HTR-8/SVneo (cell line): ENCODE results near the gene EPN1.

Experiments
- DNase-seq: peaks from one replicate; pipeline ENCODE4 v3.0.0; 2011; ENCODE audit warnings: low spot score, mixed read lengths; ENCODE audit not compliant: insufficient read length
- FAIRE-seq: peaks from 2 replicates; lab custom pipeline; 2011; peaks lifted over from hg19 to GRCh38; lab: Jason Lieb, UNC

Gene EPN1

DNA sequence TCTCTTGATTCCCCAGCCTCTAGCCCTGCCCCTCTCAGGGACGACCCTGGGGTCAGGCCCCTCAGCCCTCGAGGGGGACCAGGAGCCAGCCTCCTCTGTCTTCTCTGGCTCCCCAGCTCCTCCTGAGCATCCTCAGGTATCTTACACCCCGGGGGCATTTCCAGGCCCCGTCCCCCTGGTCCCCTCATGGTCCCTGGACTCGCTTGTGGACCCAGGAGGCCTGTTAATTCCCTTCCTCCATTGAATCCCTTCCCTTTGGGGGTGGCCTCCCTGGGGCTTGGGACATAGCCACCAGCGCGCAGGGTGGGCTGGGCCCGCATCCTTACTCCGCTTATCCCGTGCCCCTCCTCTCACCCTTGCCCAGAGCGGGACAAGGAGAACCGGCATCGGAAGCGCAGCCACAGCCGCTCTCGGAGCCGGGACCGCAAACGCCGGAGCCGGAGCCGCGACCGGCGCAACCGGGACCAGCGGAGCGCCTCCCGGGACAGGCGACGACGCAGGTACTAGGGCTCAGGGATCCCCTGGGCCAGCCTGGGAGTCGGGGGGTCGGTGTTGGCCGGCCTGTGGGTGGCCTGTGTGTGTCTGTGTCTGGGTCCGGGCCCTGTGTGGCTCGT is 16.1 kb upstream of the EPN1 start:
- FAIRE-seq, result no peak
- no peak for DNase-seq

DNA sequence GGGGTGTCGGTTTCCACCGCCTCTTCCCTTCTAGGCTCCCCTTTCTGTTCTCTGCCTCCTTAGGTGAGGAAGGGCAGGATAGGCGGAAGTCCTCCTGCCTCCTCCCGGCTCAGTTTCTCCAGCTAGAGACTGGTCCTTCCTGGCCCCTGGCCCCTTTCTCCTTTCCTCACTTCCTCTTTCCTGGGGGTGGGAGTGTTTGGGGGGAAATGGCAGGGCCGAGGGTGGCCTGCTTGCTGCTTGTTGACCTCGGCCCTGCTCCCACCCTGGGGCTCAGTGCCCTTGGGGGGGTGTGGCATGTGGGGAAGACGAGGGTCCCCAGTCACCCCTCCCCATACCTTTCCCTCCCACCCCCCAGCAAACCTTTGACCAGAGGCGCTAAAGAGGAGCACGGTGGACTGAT is 15.2 kb upstream of the EPN1 start:
- DNase-seq (no peak), FAIRE-seq (no peak)

DNA sequence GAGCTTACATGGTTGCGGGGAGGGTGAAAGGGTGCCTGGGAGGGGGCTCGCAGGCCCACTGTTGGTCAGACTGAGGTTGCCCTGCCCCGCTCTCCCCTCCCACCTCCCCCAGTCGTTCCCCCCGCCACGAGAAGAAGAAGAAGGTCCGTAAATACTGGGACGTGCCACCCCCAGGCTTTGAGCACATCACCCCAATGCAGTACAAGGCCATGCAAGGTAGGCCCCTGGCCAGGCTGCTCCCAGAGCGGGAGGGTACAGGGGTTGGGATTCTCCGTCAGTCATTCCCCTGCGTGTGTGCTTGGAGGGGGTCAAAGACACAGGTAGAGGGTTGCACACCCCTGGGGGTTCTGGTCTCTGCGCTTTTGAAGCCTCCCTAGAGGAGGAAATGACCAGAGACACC is 14.6 kb upstream of the EPN1 start:
- DNase-seq, result no peak
- no peak for FAIRE-seq

DNA sequence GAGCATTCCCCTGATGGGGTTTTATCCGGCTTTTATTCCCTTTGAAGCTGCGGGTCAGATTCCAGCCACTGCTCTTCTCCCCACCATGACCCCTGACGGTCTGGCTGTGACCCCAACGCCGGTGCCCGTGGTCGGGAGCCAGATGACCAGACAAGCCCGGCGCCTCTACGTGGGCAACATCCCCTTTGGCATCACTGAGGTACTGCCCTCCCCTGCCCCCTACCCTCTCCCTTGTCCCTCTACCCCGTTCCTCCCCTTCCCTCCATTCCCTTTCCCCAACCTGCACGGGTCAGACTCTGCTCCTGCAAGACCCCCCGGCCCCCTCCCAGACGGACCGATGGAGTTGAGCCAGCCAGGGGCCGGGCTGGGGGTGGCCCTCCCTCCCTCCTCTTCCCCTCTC is 14.0 kb upstream of the EPN1 start:
- FAIRE-seq (no peak), DNase-seq (no peak)

DNA sequence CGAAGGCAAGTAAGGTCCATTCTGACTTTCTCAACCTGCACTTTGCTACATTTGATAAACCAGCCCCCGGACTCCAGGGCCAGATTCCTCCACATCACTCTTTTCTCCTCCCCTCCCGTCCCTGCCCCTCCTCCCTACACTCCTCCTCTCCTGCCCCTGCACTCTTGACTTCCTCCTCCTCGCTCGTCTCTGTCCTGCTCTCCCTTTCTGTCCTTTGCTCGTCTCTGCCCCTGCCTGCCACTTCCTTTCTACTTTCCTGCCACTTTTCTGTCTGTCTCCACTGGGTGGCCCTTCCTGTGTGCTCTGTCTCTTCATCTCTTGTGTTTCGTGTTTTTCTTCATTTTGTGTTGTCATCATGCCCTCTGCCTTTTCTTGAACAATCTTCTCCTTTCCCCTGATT is 13.2 kb upstream of the EPN1 start:
- DNase-seq (no peak), FAIRE-seq (no peak)

DNA sequence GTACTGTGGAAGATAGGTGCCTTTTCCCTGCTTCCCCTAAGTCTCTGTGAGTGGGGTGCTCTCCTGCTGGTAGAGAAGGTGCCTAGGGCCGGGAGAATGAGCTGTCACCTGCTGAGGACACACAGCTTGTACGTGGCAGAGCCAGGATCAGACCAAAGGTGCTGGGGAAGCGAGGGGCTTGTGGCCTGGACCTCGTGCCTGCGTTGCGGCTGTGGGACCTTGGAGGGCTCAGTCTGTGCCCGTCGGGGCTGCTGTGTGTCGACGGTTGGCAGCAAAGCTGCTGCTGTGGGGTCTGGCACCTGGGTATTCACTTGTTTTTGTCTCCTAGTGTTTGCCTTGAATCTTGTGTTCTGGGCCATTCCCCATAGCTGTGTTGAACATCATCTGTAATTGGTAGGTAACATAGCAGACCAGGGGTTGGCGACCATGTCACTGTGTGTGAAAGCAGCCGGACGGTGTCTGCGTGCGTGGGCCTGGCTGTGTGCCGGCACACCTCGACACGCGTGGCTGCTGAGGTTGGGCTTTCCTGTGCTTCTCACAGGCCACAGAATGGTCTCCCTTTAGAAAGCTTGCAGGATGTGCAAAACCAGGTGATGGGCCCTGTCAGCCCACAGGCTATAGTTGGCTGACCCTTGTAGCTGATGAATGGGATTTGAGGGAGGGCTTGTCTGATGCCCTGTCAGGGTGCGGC is 11.0 kb upstream of the EPN1 start:
- FAIRE-seq (no peak), DNase-seq (no peak)

DNA sequence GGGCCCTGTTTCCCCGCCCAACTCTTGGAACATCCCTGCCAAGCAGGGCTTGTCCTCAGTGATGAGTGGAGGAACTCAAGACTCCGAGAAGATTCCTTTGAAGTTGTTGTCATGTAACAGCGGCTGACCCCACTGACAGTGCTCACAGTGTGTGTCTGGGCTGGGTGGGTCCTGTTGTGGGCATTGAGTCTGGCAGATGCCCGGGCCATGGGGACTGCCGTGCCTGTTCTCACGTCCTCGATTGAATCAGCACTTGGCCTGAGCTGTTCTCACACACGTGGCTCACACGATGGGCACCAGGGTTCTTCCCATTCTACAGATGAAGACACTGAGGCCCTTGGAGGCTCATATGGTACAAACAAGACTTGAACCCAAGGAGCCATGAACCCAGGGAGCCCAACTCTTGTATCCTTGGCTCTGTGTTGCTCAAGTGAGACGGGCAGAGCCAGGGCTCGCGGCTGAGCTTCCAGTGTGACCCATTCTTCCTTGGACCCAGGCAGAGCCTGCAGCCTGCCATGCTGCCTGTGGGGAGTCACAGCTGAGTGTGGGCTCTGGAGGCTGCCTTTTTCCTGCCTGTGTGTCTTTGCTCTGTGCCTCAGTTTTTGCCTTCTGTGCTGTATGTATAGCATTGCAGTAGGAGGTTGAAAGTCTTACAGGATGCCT is 8.6 kb upstream of the EPN1 start:
- FAIRE-seq, result no peak
- no peak for DNase-seq

DNA sequence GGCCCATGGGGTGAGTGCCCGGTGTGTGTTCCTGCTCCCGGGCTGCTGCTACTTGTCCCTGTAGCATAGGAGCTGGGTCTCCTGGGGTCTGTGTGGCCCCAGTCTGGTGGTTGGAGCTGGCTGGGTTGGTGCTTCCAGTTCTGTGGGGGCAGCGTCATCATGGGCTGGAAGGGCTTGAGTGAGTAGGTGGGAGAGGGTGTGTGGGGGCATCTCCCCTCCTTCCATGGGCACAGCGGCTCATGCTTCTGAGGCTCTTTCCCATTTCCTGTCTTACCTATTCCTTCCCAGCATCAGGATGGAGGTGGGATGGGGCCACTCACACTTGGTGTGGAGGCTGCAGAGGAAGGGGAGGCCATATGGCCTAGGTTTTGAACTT is 8.0 kb upstream of the EPN1 start:
- FAIRE-seq (no peak), DNase-seq (no peak)

DNA sequence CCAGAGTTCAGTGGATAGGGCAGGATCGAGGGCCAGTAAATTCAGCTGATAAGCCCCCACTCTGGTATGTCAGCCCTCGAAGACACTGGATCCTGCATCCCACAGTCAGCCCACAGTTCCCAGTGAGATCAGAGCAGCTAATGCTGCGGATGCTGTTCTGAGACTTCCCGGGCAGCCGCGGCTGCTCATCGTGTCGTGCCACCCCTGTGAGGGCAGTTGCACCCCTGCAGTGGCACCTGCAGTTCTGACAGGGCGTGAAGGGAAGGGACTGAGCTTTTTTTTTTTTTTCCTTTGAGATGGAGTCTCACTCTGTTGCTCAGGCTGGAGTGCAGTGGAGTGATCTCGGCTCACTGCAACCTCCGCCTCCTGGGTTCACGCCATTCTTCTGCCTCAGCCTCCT is 7.5 kb upstream of the EPN1 start:
- FAIRE-seq (no peak), DNase-seq (no peak)

DNA sequence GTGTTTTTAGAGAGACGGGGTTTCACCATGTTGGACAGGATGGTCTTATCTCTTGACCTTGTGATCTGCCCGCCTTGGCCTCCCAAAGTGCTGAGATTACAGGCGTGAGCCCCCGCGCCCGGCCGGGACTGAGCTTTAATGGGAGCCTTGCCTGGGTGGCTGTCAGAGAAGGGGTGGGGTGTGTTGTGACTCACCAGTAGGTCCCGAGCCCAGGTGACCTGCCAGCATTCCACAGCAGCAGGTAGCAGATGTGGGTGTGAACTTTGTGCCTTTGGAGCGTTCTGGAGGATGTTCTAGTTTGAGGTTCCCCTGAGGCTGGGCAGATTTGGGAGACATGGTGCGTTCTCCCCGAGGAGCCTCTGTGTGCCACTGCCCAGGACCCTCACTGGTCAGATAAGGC is 7.1 kb upstream of the EPN1 start:
- no peak for FAIRE-seq

DNA sequence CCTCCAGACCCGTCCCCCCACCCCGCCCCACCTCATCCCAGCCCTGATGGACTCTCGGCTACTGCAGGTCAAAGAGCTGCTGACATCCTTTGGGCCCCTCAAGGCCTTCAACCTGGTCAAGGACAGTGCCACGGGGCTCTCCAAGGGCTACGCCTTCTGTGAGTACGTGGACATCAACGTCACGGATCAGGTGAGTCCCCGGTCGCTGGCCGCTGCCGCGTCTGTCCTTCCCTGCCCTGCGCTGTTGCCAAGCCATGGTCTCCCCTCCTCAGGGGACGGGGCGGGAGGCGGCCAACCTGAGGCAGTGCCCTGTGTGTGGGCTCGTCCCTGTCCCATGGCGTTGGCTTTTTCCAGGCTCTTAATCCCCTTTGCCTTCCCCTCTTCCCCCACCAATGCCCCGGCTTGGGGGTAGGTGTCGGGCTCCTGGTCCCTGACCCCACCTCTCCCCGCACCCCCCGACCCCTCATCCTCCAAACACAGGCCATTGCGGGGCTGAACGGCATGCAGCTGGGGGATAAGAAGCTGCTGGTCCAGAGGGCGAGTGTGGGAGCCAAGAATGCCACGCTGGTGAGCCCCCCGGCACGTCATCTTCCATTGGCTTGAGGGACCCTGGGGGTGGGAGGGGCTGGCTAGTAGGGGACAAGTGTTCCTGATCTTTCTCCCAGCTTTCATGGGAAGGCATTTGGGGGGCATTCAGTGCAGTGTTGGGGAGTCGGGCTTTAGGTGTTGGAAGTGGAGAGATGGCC is 6.2 kb upstream of the EPN1 start:
- FAIRE-seq (no peak), DNase-seq (no peak)

More for the DNA sequence above, 7.1 kb upstream of the EPN1 start:
- no peak for DNase-seq

DNA sequence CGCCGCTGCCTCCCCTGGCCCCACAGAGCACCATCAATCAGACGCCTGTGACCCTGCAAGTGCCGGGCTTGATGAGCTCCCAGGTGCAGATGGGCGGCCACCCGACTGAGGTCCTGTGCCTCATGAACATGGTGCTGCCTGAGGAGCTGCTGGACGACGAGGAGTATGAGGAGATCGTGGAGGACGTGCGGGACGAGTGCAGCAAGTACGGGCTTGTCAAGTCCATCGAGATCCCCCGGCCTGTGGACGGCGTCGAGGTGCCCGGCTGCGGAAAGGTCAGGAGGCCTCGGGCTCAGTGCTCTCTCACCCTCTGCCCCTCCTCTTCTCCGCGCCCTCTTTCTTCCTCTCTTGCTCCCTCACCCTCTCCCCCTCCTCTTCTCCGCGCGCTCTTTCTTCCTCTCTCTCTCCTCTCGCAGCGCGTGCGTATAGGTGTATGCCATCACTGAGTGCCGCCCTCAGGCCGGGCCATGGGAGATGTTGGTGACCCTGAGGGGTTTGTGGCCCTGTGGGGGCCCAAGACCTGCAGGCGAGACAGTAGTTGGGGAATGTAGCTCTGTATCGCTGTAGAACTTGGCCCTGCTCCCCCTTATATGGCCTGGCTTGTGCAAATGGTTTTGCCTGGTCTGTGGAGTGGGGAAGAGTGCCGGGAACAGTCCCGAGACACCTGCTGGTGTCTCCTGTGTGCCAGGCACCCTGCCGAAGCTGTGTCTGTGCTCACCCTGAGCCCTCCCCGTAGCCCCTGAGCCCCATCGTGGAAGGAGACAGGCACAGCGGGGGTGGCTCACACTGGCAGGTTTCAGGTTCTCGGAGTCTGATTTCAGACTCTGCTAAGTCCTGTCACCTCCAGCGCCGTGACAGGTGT is 5.4 kb upstream of the EPN1 start:
- FAIRE-seq (no peak), DNase-seq (no peak)

DNA sequence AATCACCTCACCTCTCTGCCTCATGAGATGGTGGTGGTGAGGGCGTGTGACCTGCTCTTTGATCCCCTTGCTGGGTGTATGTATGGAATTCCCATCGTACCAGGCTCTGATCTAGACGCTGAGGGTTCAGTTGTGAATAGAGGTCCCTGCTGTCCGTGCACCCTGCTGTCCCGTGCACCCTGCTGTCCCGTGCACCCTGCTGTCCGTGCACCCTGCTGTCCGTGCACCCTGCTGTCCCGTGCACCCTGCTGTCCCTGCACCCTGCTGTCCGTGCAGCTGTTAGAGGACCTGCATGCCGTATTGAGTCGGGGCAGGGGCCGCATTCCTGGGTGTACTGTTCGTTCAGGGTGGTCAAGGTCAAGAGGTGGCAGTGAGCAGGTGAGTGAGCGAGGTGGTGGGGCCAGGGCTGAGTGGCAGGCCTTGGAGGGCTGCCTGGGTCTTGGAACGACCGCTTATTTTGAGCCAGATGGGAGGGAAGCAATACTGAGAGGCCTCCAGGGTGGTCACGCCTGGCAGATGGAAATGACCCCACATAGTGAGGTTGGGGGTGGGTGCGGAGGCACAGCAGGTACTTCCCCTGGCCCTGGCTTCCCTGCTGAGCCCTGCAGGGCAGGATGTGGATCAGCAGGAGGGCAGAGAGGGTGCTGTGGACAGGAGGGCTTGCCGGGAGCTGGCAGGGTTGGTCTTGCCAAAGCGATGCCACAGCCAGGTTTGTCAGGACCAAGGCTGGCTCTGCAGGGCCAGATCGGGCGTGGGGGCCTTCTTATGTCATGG is 4.6 kb upstream of the EPN1 start:
- FAIRE-seq (peak; percentile 100), DNase-seq (no peak)

DNA sequence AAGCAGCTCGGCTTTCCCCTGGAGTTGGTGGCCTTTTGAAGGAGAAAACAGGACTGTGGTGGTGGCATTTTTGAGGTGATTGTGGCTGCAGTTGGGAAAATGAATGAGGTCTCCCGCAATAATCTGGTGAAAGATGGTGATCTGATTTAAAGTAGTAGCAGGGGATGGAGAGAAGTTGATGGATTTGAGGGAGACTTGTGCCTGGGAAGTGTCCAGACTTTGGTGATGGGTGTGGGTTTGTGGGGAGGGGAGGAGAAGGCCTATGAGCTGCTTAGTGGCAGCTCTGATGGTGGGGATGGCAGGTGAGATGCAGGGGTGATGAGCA is 4.0 kb upstream of the EPN1 start:
- DNase-seq (no peak), FAIRE-seq (no peak)

DNA sequence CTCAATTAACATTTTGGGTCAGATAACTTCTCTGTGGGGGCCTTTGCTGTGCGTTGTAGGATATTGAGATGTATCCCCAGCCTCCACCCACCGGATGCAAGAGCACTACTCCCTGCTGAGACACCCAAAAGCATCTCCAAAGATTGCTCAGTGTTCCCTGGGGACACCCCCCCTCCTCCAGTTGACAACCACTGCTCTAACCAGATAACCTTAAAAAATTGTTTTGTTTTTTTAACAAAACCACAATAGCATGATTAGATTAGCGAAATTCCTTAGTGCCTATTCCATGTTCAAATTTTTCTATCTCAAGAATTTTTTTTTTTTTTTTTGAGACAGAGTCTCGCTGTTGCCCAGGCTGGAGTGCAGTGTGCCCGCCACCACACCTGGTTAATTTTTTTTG is 2.6 kb upstream of the EPN1 start:
- no peak for DNase-seq
- FAIRE-seq, result no peak

DNA sequence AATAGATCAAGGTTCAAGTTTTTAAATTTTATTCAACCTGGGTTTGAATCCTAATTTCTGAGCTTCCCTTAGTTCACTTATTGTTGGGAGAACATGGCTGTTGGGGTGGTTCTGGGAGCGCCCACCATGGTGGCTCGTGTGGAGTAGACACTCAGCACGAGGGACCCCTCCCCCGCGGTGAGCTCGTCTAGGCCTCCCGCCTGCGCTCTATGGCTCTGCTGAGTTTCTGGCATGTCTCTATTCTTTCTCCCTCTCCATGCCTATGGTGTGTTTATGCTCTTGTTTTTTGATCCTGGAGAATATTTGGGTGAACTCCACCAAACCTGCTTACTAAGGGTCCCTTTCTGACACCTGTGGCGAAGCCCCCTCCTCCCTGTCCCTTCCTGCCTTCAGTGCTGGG is 1.6 kb upstream of the EPN1 start:
- FAIRE-seq, result no peak
- DNase-seq, result no peak

DNA sequence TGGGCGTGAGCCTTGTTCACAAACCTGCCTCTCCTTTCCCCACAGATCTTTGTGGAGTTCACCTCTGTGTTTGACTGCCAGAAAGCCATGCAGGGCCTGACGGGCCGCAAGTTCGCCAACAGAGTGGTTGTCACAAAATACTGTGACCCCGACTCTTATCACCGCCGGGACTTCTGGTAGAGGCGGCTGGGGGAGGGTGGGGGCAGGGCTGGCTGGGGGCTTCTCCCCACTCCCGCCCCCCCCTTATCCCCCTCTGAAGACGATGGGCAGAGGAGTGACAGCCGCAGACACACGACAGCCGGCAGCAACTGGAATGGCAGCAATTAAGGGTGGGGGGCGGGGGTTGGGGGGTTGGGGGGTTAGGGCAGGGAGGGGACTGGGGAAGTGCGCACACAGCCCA is 1.1 kb upstream of the EPN1 start:
- no peak for FAIRE-seq
- DNase-seq, result no peak

DNA sequence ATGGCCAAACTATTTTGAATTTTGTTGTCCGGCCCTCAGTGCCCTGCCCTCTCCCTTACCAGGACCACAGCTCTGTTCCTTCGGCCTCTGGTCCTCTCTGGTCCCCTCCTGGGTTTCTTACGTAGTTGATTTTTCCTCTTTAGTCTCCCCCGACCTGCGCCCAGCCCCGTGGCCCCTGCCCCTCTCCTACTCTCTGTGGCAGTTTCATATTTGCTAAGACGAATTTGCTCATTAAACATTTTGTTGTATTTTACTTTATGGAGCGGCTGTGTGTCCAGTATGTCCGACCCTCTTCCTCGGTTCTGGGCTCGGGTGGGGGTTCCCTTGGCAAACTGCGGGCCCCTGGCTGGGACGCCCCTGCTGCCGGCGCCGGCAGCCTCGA is 576 bp upstream of the EPN1 start:
- FAIRE-seq, result no peak
- DNase-seq, result no peak

DNA sequence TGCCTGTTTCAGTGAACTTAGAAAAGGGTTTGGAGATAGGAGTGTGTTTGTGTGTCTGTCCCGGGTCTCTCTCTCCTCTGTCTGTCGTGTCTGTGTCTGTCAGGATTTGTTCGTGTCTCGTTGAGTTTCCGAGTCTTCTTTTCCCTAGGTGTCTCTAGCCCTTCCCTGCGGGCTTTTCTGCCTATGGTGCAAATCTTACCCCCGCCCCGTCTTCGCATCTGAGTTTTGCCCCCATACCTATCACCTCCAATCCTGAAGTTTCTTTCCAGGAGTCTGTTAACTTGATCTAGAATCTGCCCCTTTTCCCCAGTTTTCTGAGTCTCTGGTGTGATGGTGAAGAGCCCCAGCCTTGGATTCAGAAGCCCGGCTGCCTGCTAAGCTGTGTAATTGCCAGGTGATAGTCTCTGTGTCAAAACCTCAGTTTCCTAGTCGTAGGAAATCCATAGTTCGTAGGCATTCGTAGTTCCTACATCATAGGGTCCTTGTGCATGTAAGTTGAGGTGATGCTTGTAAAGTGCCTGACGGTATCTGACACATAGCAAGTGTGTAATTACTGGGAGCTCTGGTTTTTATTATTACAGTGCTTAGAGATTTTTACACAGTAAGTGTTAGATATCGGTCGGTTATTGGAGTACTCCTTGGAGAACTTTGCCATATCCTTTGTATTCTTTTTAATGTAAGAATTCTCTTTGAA is 782 bp downstream of the EPN1 start:
- DNase-seq (no peak), FAIRE-seq (no peak)
